Activated CD8-positive, alpha-beta memory T cell treated with anti-CD3 and anti-CD28 coated beads, Interleukin-2, amount 50 U/mL, for 48 hours (primary cell): Measurements from ENCODE around the gene ZKSCAN5.
A peak's percentile ranks its signal among the peaks of the same experiment; 100 is the strongest.
"Not testable (repeated sequence)": the region's sequence is repeated elsewhere in the genome, so short reads cannot be mapped to it uniquely, and the experiment has no call there.

Experiments
- DNase-seq: peaks from one replicate; pipeline ENCODE4 v3.0.0-alpha.2; 2020

The ZKSCAN5 gene

DNA sequence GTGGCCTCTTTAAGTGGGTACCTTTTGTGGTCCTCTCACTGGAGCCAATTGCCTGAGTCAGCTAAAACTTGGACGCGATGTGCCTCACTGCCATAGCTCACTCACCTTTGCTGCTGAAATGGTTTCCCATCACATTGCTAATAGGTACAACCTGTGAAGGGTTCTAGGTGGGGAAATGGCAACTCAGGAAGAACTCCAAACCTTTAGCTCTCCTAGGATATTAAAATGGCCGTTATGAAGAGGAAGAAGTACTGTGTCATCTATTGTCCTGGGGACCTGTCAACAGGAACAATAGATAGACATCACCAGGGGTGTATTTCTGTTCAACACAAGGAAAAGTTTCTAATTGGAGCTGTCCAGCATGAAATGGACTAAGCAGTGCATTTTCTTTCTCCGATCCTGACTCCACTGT lies 52.7 kb downstream of the ZKSCAN5 start:
- no peak for DNase-seq

- no peak for DNase-seq
Observed at GRCh38 chr7:99557940-99558305, 53.5 kb downstream of the ZKSCAN5 start.

DNA sequence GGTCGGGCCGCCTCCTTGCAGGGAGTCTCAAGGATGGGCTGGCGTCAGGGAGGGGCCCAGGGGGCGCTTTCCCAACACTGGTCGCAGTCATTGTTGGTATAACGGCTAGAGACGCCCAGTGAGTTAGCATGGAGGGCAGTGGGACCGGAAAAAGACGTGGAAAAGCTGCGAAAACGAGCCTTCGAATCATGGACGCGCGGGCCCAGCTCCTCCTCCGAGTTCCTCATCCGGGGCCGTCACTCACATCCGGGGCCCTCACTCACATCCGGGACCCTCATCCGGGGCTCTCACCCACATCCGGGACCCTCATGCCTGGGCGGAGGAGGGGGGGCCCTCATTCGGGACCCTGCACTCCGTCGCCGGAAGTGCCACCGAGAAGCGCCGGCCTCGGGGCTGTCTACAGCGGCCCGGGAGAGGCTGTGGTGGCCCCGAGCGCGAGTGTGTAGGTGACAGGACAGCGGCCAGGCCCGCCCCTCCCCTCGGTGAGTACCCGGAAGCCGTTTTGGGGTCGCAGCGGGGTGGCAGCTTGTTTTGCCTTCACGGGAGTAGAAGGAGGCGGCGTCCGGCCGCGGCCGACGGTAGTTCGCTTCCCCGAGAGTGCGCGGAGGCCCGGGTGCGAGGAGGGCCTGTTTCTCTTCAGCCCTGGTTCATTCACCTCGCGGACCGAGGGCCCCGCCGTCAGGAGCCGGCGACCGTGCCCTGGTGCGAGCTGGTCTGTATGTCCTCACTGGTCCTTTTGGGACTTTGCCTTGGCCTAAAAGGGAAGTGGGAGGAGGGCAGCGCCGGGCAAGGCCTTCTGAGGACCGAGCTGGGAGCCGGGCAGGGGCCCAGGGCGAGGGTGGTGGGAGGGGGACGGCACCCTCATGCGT lies 54.1 kb downstream of the ZKSCAN5 start, which contains the start of gene ZNF655:
TSS of gene ZNF655 (plus strand) at position 337 of the 869 bp plus-strand sequence. CDS start 1,918 bp downstream, outside the sequence.
- peak; percentile 95 for DNase-seq

GRCh38 chr7:99559175-99559915 lies 54.9 kb downstream of the ZKSCAN5 start:
- DNase-seq, result no peak

DNA sequence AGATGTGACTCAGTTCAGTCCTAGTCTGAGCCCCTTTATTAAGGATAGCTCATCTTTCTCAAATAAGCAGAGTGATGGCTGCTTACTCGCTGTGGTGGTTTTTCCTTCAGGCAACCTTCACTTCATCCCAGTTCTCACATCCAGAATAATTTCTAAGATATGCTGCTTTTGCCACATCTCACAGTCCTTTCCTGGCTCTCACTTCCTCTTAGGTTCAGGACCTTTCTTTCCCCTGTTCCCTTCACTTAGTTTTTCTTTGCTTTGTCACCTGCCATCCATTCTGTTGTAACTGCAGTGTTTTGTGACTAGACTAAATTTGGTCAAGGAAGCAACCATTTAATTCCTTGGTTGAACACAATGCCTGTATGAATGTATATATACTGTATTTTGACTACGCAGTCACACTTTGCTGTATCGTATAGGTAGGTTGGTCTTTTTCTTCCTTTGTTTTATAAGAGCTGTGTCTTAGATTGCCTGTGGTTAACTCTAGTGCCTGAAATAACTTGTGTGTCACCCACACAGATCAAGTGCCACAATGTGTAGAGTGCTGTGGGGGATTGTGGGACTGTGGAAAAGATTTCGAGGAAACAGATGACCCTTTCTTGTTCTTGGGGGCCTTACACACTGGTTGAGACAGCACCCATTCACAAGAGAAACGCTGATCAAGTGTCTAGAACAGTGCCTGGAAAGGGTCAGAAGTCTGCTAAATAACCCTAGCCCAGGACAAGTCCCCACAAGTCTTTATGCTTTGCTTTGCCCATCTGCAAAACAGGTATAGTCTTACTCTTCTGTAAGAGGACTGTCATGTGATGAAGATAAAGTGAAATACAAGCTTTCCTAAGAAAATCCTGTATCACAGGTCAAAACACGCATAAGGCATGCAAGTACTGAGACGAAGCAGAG lies 56.6 kb downstream of the ZKSCAN5 start:
- no peak for DNase-seq

GRCh38 chr7:99561737-99562051 lies 57.2 kb downstream of the ZKSCAN5 start:
- DNase-seq, result no peak

DNA sequence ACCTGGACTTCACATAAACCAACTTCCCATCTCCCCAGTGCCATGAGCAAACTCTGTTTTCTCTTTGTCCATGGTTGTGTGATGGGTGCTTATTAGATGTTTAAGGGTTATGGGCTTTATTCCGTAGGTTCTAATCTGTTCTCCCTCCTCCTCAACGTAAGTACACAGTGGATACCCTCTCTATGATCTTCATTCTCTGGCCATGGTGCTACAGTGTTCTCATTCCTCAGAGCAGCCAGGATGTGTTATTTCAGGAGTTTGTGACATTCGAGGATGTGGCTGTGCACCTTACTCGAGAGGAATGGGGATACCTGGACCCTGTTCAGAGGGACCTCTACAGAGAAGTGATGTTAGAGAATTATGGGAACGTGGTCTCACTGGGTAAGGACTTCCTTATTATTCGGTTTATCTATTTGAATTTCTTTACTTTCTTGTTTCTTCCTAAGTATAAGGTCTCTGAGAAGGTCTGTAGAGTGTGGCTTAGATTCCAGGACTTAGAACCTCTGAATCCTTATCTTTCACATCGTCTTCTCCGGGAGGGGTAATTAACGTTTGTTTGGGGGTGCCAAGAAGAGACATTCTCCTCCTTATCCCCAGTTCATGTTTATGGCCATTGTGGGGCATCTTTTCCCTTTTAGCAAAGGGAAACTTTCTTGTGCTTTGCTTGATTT lies 57.8 kb downstream of the ZKSCAN5 start:
- DNase-seq, result no peak

DNA sequence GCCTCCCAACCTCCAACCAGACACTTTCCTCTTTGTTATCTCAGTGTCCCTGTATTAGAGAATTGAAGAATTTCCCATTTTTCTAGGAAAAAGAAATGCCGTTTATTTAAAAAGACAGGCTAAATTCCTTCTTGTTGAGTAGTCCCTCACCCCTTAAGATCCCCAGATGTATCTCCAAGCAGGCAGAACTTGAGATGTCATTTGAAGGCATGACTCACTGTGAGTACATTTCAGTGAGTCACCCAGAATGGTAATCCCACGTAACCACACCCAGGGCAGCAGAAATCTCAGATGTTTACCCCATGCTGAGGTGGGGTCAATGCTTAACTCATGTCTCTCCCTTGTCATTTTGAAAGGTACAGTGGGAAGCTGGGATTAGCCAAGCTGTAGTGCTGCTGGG lies 58.4 kb downstream of the ZKSCAN5 start:
- DNase-seq, result peak; percentile 63

- DNase-seq, result no peak
Observed at GRCh38 chr7:99563650-99564049, 59.2 kb downstream of the ZKSCAN5 start.

GRCh38 chr7:99568770-99569169 lies 64.3 kb downstream of the ZKSCAN5 start:
- DNase-seq, result not testable (repeated sequence)

GRCh38 chr7:99571768-99572167 lies 67.3 kb downstream of the ZKSCAN5 start:
- DNase-seq, result no peak

GRCh38 chr7:99573257-99573656 lies 68.8 kb downstream of the ZKSCAN5 start:
- no peak for DNase-seq

- no peak for DNase-seq
Observed at GRCh38 chr7:99576251-99576650, 71.8 kb downstream of the ZKSCAN5 start.

- no peak for DNase-seq
Observed at GRCh38 chr7:99579281-99579955, 75.0 kb downstream of the ZKSCAN5 start.

- peak; percentile 78 for DNase-seq
Observed at GRCh38 chr7:99579956-99580777, 75.7 kb downstream of the ZKSCAN5 start.

GRCh38 chr7:99580778-99581332 lies 76.4 kb downstream of the ZKSCAN5 start:
- DNase-seq, result not testable (repeated sequence)
